Stomach smooth muscle (tissue), 2 donors: ENCODE results near the gene WAPL.

Source experiments
- H3K27ac ChIP-seq: one replicate; pipeline ENCODE4 v1.7.0; 2013; ENCODE audit warnings: mild to moderate bottlenecking, low read length, inconsistent platforms
- H3K27me3 ChIP-seq, 2 donors: one replicate each; pipeline ENCODE4 v1.7.0; 2013; ENCODE audit warnings: low read length in 2 of 2; ENCODE audit not compliant: insufficient read depth in 2 of 2, control insufficient read depth in 1 of 2
- H3K36me3 ChIP-seq, 2 donors: one replicate each; pipeline ENCODE4 v1.7.0; 2013; ENCODE audit warnings: low read length in 2 of 2; ENCODE audit not compliant: control insufficient read depth in 2 of 2, insufficient read depth in 2 of 2
- H3K4me1 ChIP-seq: one replicate; pipeline ENCODE4 v1.7.0; 2013; ENCODE audit warnings: low read length; ENCODE audit not compliant: control insufficient read depth, insufficient read depth
- H3K4me3 ChIP-seq, 2 donors: one replicate each; pipeline ENCODE4 v1.7.0; 2013; ENCODE audit warnings: low read length in 2 of 2
- H3K9ac ChIP-seq, 2 donors: one replicate each; pipeline ENCODE4 v1.7.0; 2013; ENCODE audit warnings: low read length in 2 of 2, mild to moderate bottlenecking in 1 of 2
- H3K9me3 ChIP-seq, 2 donors: one replicate each; pipeline ENCODE4 v1.7.0; 2013; ENCODE audit warnings: low read length in 2 of 2; ENCODE audit not compliant: control insufficient read depth in 2 of 2
- donor health status: healthy.
- donor health status: Pancreatic carcinoma.

The WAPL gene

GRCh38 chr10:86461963-86462804 is 59.4 kb downstream of the WAPL start:
- Histone ChIP-seq H3K9me3 (no peaks in the 10 kb centered on the region), H3K27ac (no peak overlapping the region), H3K27me3 (no peaks in the 10 kb centered on the region), H3K4me3 (no peak overlapping the region), H3K4me1 (no peaks in the 10 kb centered on the region), H3K9ac (no peak overlapping the region), H3K36me3 (peaks cover 9 to 22% of the 10 kb centered on the region in 2 donors)

- Histone ChIP-seq H3K36me3 (peaks cover 29% of the 10 kb centered on the region in 2 donors), H3K4me1 (no peaks in the 10 kb centered on the region), H3K9me3 (no peaks in the 10 kb centered on the region), H3K27me3 (no peaks in the 10 kb centered on the region), H3K27ac (no peak overlapping the region), H3K4me3 (no peak overlapping the region), H3K9ac (no peak overlapping the region)
Measured at GRCh38 chr10:86451604-86451960, 70.0 kb downstream of the WAPL start.

GRCh38 chr10:86450806-86451603 is 70.6 kb downstream of the WAPL start:
- no peaks in the 10 kb centered on the region for H3K9me3 ChIP-seq
- H3K27ac ChIP-seq = no peak overlapping the region

GRCh38 chr10:86449926-86450558 is 71.5 kb downstream of the WAPL start:
- Histone ChIP-seq H3K27ac (no peak overlapping the region), H3K27me3 (no peaks in the 10 kb centered on the region), H3K9me3 (no peaks in the 10 kb centered on the region), H3K4me1 (no peaks in the 10 kb centered on the region), H3K4me3 (no peak overlapping the region), H3K9ac (no peak overlapping the region), H3K36me3 (peaks cover 29 to 31% of the 10 kb centered on the region in 2 donors)

More at GRCh38 chr10:86450806-86451603, 70.6 kb downstream of the WAPL start:
- Histone ChIP-seq H3K36me3 (peaks cover 29% of the 10 kb centered on the region in 2 donors), H3K9ac (no peak overlapping the region), H3K4me1 (no peaks in the 10 kb centered on the region), H3K4me3 (no peak overlapping the region), H3K27me3 (no peaks in the 10 kb centered on the region)

- no peaks in the 10 kb centered on the region for H3K9me3 ChIP-seq
- no peak overlapping the region for H3K27ac ChIP-seq
- peaks cover 31 to 34% of the 10 kb centered on the region in 2 donors for H3K36me3 ChIP-seq
- no peaks in the 10 kb centered on the region for H3K4me1 ChIP-seq
- H3K9ac ChIP-seq = no peak overlapping the region
- no peak overlapping the region for H3K4me3 ChIP-seq
- H3K27me3 ChIP-seq = no peaks in the 10 kb centered on the region
Measured at GRCh38 chr10:86447432-86447831, 74.2 kb downstream of the WAPL start.

GRCh38 chr10:86446987-86447386 is 74.6 kb downstream of the WAPL start:
- Histone ChIP-seq H3K27ac (no peak overlapping the region), H3K36me3 (peaks cover 28 to 32% of the 10 kb centered on the region in 2 donors), H3K4me3 (no peak overlapping the region)

GRCh38 chr10:86446440-86446839 is 75.2 kb downstream of the WAPL start:
- H3K27ac ChIP-seq = no peak overlapping the region
- H3K4me3 ChIP-seq = no peak overlapping the region
- H3K9me3 ChIP-seq = no peaks in the 10 kb centered on the region
- H3K4me1 ChIP-seq = no peaks in the 10 kb centered on the region
- H3K36me3 ChIP-seq = peaks cover 25 to 29% of the 10 kb centered on the region in 2 donors
- H3K27me3 ChIP-seq = no peaks in the 10 kb centered on the region
- no peak overlapping the region for H3K9ac ChIP-seq

More at GRCh38 chr10:86446987-86447386, 74.6 kb downstream of the WAPL start:
- H3K9me3 ChIP-seq = no peaks in the 10 kb centered on the region
- H3K27me3 ChIP-seq = no peaks in the 10 kb centered on the region
- no peak overlapping the region for H3K9ac ChIP-seq
- H3K4me1 ChIP-seq = no peaks in the 10 kb centered on the region

- H3K27me3 ChIP-seq = no peaks in the 10 kb centered on the region
- no peaks in the 10 kb centered on the region for H3K9me3 ChIP-seq
- H3K36me3 ChIP-seq = peaks cover 20 to 23% of the 10 kb centered on the region in 2 donors
- H3K27ac ChIP-seq = no peak overlapping the region
- peaks cover 4% of the 10 kb centered on the region for H3K4me1 ChIP-seq
- no peak overlapping the region for H3K9ac ChIP-seq
- no peak overlapping the region for H3K4me3 ChIP-seq
Measured at GRCh38 chr10:86443936-86444335, 77.7 kb downstream of the WAPL start.

GRCh38 chr10:86443069-86443468 is 78.5 kb downstream of the WAPL start:
- no peaks in the 10 kb centered on the region for H3K27me3 ChIP-seq

GRCh38 chr10:86440874-86441843 is 80.4 kb downstream of the WAPL start:
- H3K36me3 ChIP-seq = peaks cover 22 to 26% of the 10 kb centered on the region in 2 donors
- no peak overlapping the region for H3K4me3 ChIP-seq
- no peak overlapping the region for H3K27ac ChIP-seq
- no peak overlapping the region for H3K9ac ChIP-seq
- H3K4me1 ChIP-seq = peaks cover 4% of the 10 kb centered on the region
- no peaks in the 10 kb centered on the region for H3K27me3 ChIP-seq
- H3K9me3 ChIP-seq = no peaks in the 10 kb centered on the region

More at GRCh38 chr10:86443069-86443468, 78.5 kb downstream of the WAPL start:
- Histone ChIP-seq H3K4me1 (peaks cover 4% of the 10 kb centered on the region), H3K9me3 (no peaks in the 10 kb centered on the region), H3K36me3 (peaks cover 16 to 26% of the 10 kb centered on the region in 2 donors), H3K27ac (no peak overlapping the region), H3K4me3 (no peak overlapping the region), H3K9ac (no peak overlapping the region)
